Endothelial cell of umbilical vein (primary cell): ENCODE measurements around the gene MBOAT1. TPM values are rescaled to one million over a fixed set of nuclear protein-coding genes. Genes with fewer than 3 reads are reported as not detected.
A peak's percentile ranks its signal among the peaks of the same experiment; 100 is the strongest.

ENCODE experiments used
- BruUV-seq: library from RNA; stranded (reverse); fragments of 400-500 nt; replicated peaks from 2 replicates; lab custom pipeline; 2021; lab: Mats Ljungman, UMichigan
- CTCF ChIA-PET: fragments of 300-600, 350-600 bp; sonication (Branson Sonifier 250); formaldehyde crosslinking; loops from one replicate; lab custom pipeline; 2021; ENCODE audit warnings: antibody characterized with exemption, inconsistent platforms; lab: Charles Lee
- POLR2A ChIA-PET: fragments of 300-600, 350-600 bp; sonication (Branson Sonifier 250); formaldehyde crosslinking; loops from one replicate; lab custom pipeline; 2021; ENCODE audit warnings: antibody characterized with exemption, inconsistent platforms; lab: Charles Lee
- DNase-seq: peaks from one replicate; pipeline ENCODE4 v3.0.0-alpha.2; 2011; ENCODE audit warnings: low read depth, low spot score
- FAIRE-seq: peaks from 2 replicates; lab custom pipeline; 2011; peaks lifted over from hg19 to GRCh38; lab: Jason Lieb, UNC
- H2AFZ ChIP-seq: 2 replicates; pipeline ENCODE4 v1.6.0; 2012; ENCODE audit warnings: low read depth, low read length, control low read depth, inconsistent platforms
- H3K27ac ChIP-seq: 2 replicates; pipeline ENCODE4 v1.5.1; 2011; ENCODE audit warnings: low read depth, mild to moderate bottlenecking, control low read depth, low read length, moderate library complexity; ENCODE audit not compliant: insufficient read depth
- H3K27me3 ChIP-seq, 2 experiments: 2 replicates each; pipeline versions ENCODE4 v1.6.0 to v1.6.1; 2011; ENCODE audit warnings: low read length in 2 of 2, mixed read lengths in 1 of 2; ENCODE audit not compliant: control insufficient read depth in 2 of 2, insufficient read depth in 2 of 2
- H3K36me3 ChIP-seq, 2 experiments: 2 replicates in 1 of 2; 3 replicates in 1 of 2; pipeline ENCODE4 v1.5.1; 2011; ENCODE audit warnings: low read length in 2 of 2, mild to moderate bottlenecking in 1 of 2, moderate library complexity in 1 of 2; ENCODE audit not compliant: control insufficient read depth in 2 of 2, insufficient read depth in 2 of 2; ENCODE audit errors: extremely low read depth in 1 of 2
- H3K4me1 ChIP-seq: 3 replicates; pipeline ENCODE4 v1.5.1; 2011; ENCODE audit warnings: mild to moderate bottlenecking, low read length; ENCODE audit not compliant: control insufficient read depth, insufficient read depth; ENCODE audit errors: extremely low read depth
- H3K4me2 ChIP-seq: 2 replicates; pipeline ENCODE4 v1.6.1; 2011; ENCODE audit warnings: low read length, control low read depth, mixed read lengths; ENCODE audit not compliant: insufficient read depth
- H3K4me3 ChIP-seq, 3 experiments: fragments of 200-600 bp in 1 of 3; sonication (generic), shearing (Covaris generic) in 1 of 3; replicated peaks in 1 of 3; 2 replicates each; pipeline ENCODE4 v1.5.1; 2011 to 2016; ENCODE audit warnings: control low read depth in 3 of 3, low read length in 3 of 3, mild to moderate bottlenecking in 2 of 3, inconsistent platforms in 1 of 3, low read depth in 1 of 3, moderate library complexity in 1 of 3; ENCODE audit not compliant: insufficient read depth in 1 of 3
- H3K79me2 ChIP-seq: 2 replicates; pipeline ENCODE4 v1.6.0; 2012; ENCODE audit warnings: low read length, inconsistent platforms; ENCODE audit not compliant: control insufficient read depth, insufficient read depth
- H3K9ac ChIP-seq: replicated peaks from 2 replicates; pipeline ENCODE3; 2011; ENCODE audit warnings: low read length, control low read depth; ENCODE audit not compliant: insufficient read depth; ENCODE audit errors: extremely low read depth
- H3K9me1 ChIP-seq: replicated peaks from 3 replicates; pipeline ENCODE4 v1.6.0; 2011; ENCODE audit warnings: mild to moderate bottlenecking, low read length; ENCODE audit not compliant: control insufficient read depth, insufficient read depth; ENCODE audit errors: extremely low read depth
- H3K9me3 ChIP-seq: replicated peaks from 2 replicates; pipeline ENCODE4 v1.5.1; 2012; ENCODE audit warnings: low read length, inconsistent platforms; ENCODE audit not compliant: control insufficient read depth, insufficient read depth
- H4K20me1 ChIP-seq: replicated peaks from 2 replicates; pipeline ENCODE3; 2011; ENCODE audit warnings: mild to moderate bottlenecking, low read length; ENCODE audit not compliant: control insufficient read depth, insufficient read depth; ENCODE audit errors: extremely low read depth
- EZH2 ChIP-seq: IDR thresholded peaks from 2 replicates; pipeline ENCODE4 v1.6.1; 2012; ENCODE audit warnings: borderline replicate concordance, low read depth, mild to moderate bottlenecking, moderate library complexity, low read length, inconsistent platforms; ENCODE audit not compliant: severe bottlenecking
- GATA2 ChIP-seq: IDR thresholded peaks from 2 replicates; pipeline ENCODE4 v1.7.0; 2011; ENCODE audit warnings: low read depth, mild to moderate bottlenecking, moderate library complexity, mixed read lengths, low read length; ENCODE audit not compliant: insufficient read length, insufficient read depth
- POLR2AphosphoS5 ChIP-seq: IDR thresholded peaks from 2 replicates; pipeline ENCODE4 v1.6.1; 2012; ENCODE audit warnings: low read depth, mild to moderate bottlenecking, control low read depth, low read length, moderate library complexity; ENCODE audit not compliant: insufficient read depth
- dilution Hi-C: fragments of 300-500 bp; cut with MboI; formaldehyde crosslinking; loops from one replicate; pipeline ENCODE4 v1.15.0; 2019; ENCODE audit warnings: low sequenced_read_pairs; ENCODE audit not compliant: extremely low pct_ligation_motif_present
- intact Hi-C: fragments of 100-400 bp; cut with micrococcal nuclease; formaldehyde crosslinking; loops from one replicate; pipeline ENCODE4 v1.10.0; 2022
- polyA plus RNA-seq, 4 experiments: library from polyadenylated mRNA; depleted of rRNA in 3 of 4; stranded (reverse) in 3 of 4; unstranded in 1 of 4; fragments of >200 nt; gene quantifications; 2 replicates each; pipeline versions ENCODE4 v1.2.1 to v1.2.3, GENCODE V29; 2011 to 2012; ENCODE audit warnings: missing spikeins in 1 of 4
- total RNA-seq: library from RNA; stranded (reverse); gene quantifications from 2 replicates; pipeline ENCODE4 v1.2.3, GENCODE V29; 2021
- TF ChIP-seq, protein P1 (sequence below), 2 donors: IDR thresholded peaks; 1 replicate in 1 of 2; 2 replicates in 1 of 2; pipeline ENCODE4 v1.5.1; 2011; ENCODE audit warnings: low read length in 2 of 2, mild to moderate bottlenecking in 2 of 2, moderate library complexity in 2 of 2, control low read depth in 1 of 2, inconsistent platforms in 1 of 2, low read depth in 1 of 2; ENCODE audit not compliant: insufficient read depth in 1 of 2; ENCODE audit errors: extremely low read depth in 1 of 2

MBOAT1 gene
- total and polyA plus RNA-seq, 2 donors (not counting 3 experiments of a cell fraction or from before 2014, with no cell fraction given) = 2.1 to 5.4 TPM

DNA sequence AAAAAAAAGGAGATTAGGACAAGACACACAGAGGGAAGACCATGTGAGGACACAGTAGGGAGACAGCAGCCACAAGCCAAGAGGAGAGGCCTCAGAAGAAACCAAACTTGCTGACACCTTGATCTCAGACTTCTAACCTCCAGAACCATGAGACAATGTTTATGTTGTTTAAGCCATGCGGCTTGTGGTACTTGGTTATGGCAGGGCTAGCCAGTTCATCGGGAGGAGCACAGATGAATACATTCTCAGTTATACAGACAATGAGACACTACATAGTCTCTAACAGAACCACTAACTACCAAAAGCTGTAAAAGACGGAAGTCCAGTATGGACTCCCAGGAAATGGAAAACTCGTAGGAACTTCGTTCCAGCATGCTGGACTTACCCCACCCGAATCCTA is 116.8 kb downstream of the MBOAT1 start:
- Histone ChIP-seq H4K20me1 (no peaks in the 10 kb centered on the region), H3K36me3 (no peaks in the 10 kb centered on the region), H2AFZ (no peak overlapping the region), H3K79me2 (no peaks in the 10 kb centered on the region), H3K9me1 (no peaks in the 10 kb centered on the region), H3K9me3 (no peaks in the 10 kb centered on the region), H3K4me1 (no peaks in the 10 kb centered on the region), H3K9ac (no peak overlapping the region), H3K27me3 (no peaks in the 10 kb centered on the region), H3K4me2 (no peak overlapping the region), H3K4me3 (no peak overlapping the region), H3K27ac (no peak overlapping the region)
- no peak for TF ChIP-seq POLR2AphosphoS5
- no peak for TF ChIP-seq GATA2
- intact Hi-C loops = no loop called here
- no peak for FAIRE-seq
- BruUV-seq = no TSS peak
- DNase-seq = no peak
- dilution Hi-C loops = no loop called here
- POLR2A ChIA-PET = no interaction called here
- CTCF ChIA-PET = no interaction called here

DNA sequence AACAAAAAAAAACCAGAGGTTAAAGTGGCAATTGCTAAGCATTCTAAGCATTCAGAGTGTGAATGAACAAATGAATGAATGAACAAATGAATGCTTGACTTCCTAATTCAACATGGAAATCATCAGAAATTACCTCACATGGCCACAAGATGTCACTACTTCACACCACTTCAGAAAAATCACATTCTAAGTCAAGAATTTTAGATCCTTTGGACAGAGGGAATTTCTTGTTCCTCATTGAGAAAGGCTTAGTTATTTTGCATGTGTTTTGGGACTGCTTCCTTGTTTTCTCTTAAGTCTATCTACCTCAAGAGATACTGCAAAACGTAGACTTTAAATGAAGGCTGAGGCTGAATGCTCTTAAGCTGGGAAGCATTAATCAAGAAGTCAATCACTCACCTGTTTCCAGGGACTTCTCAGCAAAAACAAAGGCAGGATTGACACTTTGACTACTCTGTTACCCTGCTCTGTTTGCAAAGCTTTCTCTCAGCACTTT is 120.2 kb downstream of the MBOAT1 start:
- ChIA-PET POLR2A (no interaction called here), CTCF (interaction anchor here (0.7 to 3.7 kb wide), 5 partner anchors 15 to 436 kb away, joined by 3 to 67 read pairs (median 5); no protein-coding TSS in a partner anchor)
- no peaks in the 10 kb centered on the region for H3K9me3 ChIP-seq
- H3K27ac ChIP-seq = no peak overlapping the region
- H3K79me2 ChIP-seq = no peaks in the 10 kb centered on the region
- H4K20me1 ChIP-seq = no peaks in the 10 kb centered on the region
- no peaks in the 10 kb centered on the region for H3K4me1 ChIP-seq
- H3K9me1 ChIP-seq = no peaks in the 10 kb centered on the region
- intact Hi-C loops (loop anchor here (1.0 kb wide), 3 partner anchors 34 to 437 kb away; no protein-coding TSS in a partner anchor), dilution Hi-C loops (no loop called here)
- DNase-seq = peak; percentile 65
- no TSS peak for BruUV-seq
- TF ChIP-seq EZH2 = no peak
- TF ChIP-seq, protein P1, sequence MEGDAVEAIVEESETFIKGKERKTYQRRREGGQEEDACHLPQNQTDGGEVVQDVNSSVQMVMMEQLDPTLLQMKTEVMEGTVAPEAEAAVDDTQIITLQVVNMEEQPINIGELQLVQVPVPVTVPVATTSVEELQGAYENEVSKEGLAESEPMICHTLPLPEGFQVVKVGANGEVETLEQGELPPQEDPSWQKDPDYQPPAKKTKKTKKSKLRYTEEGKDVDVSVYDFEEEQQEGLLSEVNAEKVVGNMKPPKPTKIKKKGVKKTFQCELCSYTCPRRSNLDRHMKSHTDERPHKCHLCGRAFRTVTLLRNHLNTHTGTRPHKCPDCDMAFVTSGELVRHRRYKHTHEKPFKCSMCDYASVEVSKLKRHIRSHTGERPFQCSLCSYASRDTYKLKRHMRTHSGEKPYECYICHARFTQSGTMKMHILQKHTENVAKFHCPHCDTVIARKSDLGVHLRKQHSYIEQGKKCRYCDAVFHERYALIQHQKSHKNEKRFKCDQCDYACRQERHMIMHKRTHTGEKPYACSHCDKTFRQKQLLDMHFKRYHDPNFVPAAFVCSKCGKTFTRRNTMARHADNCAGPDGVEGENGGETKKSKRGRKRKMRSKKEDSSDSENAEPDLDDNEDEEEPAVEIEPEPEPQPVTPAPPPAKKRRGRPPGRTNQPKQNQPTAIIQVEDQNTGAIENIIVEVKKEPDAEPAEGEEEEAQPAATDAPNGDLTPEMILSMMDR (IDR thresholded peaks at IDR 0.05; ENCODE audit: extremely low read depth in 1 of 2, insufficient read depth in 1 of 2, low read depth in 1 of 2, low read length in 2 of 2) = peak; percentile 29 to 44
- H3K4me3 ChIP-seq = no peak overlapping the region
- H3K36me3 ChIP-seq = no peaks in the 10 kb centered on the region
- H3K9ac ChIP-seq = no peak overlapping the region
- H2AFZ ChIP-seq = no peak overlapping the region
- no peak overlapping the region for H3K4me2 ChIP-seq
- peak; percentile 94 for FAIRE-seq
- no peaks in the 10 kb centered on the region for H3K27me3 ChIP-seq
